SK-N-SH (cell line): ENCODE data around the gene ZP2. TPM values are rescaled to one million over a fixed set of nuclear protein-coding genes. Genes with fewer than 3 reads are reported as not detected.

Experiments
- CTCF ChIA-PET: fragments of 300-600, 350-600 bp; formaldehyde crosslinking; extraction: SDS; loops from one replicate; lab custom pipeline; 2021; lab: Yijun Ruan, JAX
- POLR2A ChIA-PET: fragments of 350-600 bp; sonication (Branson Sonifier 250); formaldehyde crosslinking; extraction: SDS; loops from one replicate; lab custom pipeline; 2020; ENCODE audit warnings: antibody characterized with exemption, inconsistent platforms; lab: Yijun Ruan, JAX
- DNase-seq: peaks from one replicate; pipeline ENCODE4 v3.0.0; 2012
- H2AFZ ChIP-seq: fragments of 200-600 bp; sonication (generic); 2 replicates; pipeline ENCODE4 v1.8.1; 2016; ENCODE audit warnings: antibody characterized with exemption, mild to moderate bottlenecking, low read depth
- H3F3A ChIP-seq: fragments of 200-600 bp; sonication (generic); replicated peaks from 2 replicates; pipeline ENCODE3; 2016; ENCODE audit warnings: antibody characterized with exemption, mild to moderate bottlenecking; ENCODE audit not compliant: insufficient read depth
- H3K27ac ChIP-seq, 2 experiments: fragments of 200-500 bp in 1 of 2; fragments of 200-600 bp in 1 of 2; sonication (Bioruptor generic) in 1 of 2; sonication (generic), shearing (Covaris generic) in 1 of 2; 2 replicates each; pipeline versions ENCODE4 v1.5.1 to v1.6.1; 2014 to 2016; ENCODE audit warnings: low read depth in 2 of 2, inconsistent platforms in 1 of 2, low read length in 1 of 2, mild to moderate bottlenecking in 1 of 2, mixed read lengths in 1 of 2
- H3K27me3 ChIP-seq: fragments of 200-600 bp; sonication (generic), shearing (Covaris generic); 2 replicates; pipeline ENCODE4 v1.6.1; 2016; ENCODE audit warnings: mixed run types; ENCODE audit not compliant: insufficient read depth
- H3K36me3 ChIP-seq, 2 experiments: fragments of 200-500 bp in 1 of 2; fragments of 200-600 bp in 1 of 2; sonication (Bioruptor generic) in 1 of 2; sonication (generic) in 1 of 2; replicated peaks in 1 of 2; 2 replicates each; pipeline versions ENCODE3 to v1.5.1; 2014 to 2016; ENCODE audit warnings: low read length in 1 of 2, mild to moderate bottlenecking in 1 of 2; ENCODE audit not compliant: insufficient read depth in 2 of 2, control insufficient read depth in 1 of 2
- H3K4me1 ChIP-seq, 2 experiments: fragments of 200-500 bp in 1 of 2; fragments of 200-600 bp in 1 of 2; sonication (Bioruptor generic) in 1 of 2; sonication (generic), shearing (Covaris generic) in 1 of 2; 2 replicates each; pipeline versions ENCODE4 v1.5.1 to v1.6.1; 2014 to 2016; ENCODE audit warnings: low read depth in 1 of 2, low read length in 1 of 2, mixed run types in 1 of 2; ENCODE audit not compliant: insufficient read depth in 2 of 2, control insufficient read depth in 1 of 2
- H3K4me2 ChIP-seq: fragments of 200-600 bp; sonication (generic), shearing (Covaris generic); 2 replicates; pipeline ENCODE4 v1.6.1; 2017; ENCODE audit warnings: mixed run types
- H3K4me3 ChIP-seq, 2 experiments: fragments of 200-500 bp in 1 of 2; fragments of 200-600 bp in 1 of 2; sonication (Bioruptor generic) in 1 of 2; sonication (generic), shearing (Covaris generic) in 1 of 2; 2 replicates each; pipeline versions ENCODE4 v1.5.1 to v1.8.1; 2014 to 2016; ENCODE audit warnings: low read depth in 2 of 2, inconsistent platforms in 1 of 2, low read length in 1 of 2, mild to moderate bottlenecking in 1 of 2, mixed read lengths in 1 of 2, moderate library complexity in 1 of 2
- H3K79me2 ChIP-seq: fragments of 200-600 bp; sonication (generic); 2 replicates; pipeline ENCODE4 v1.8.1; 2017; ENCODE audit warnings: mild to moderate bottlenecking; ENCODE audit not compliant: insufficient read depth
- H3K9ac ChIP-seq: fragments of 200-600 bp; sonication (generic); 2 replicates; pipeline ENCODE4 v1.6.1; 2017; ENCODE audit warnings: mixed run types
- H3K9me2 ChIP-seq: fragments of 200-600 bp; sonication (generic); 2 replicates; pipeline ENCODE4 v1.6.1; 2017; ENCODE audit warnings: mixed run types
- H3K9me3 ChIP-seq: fragments of 200-600 bp; sonication (generic); 2 replicates; pipeline ENCODE4 v1.6.1; 2017; ENCODE audit warnings: mixed run types, mild to moderate bottlenecking, moderate library complexity
- H4K20me1 ChIP-seq: fragments of 200-600 bp; sonication (generic); 2 replicates; pipeline ENCODE4 v1.6.1; 2017; ENCODE audit warnings: mild to moderate bottlenecking, mixed run types; ENCODE audit not compliant: insufficient read depth
- CHD2 ChIP-seq: fragments of 150-350 bp; IDR thresholded peaks from 2 replicates; pipeline ENCODE4 v1.6.1; 2018; ENCODE audit warnings: low read length; ENCODE audit not compliant: partially characterized antibody
- CTCF ChIP-seq: fragments of 200-600 bp; sonication (generic); IDR thresholded peaks from 2 replicates; pipeline ENCODE4 v1.6.1; 2017; ENCODE audit warnings: antibody characterized with exemption, mild to moderate bottlenecking, moderate library complexity
- EP300 ChIP-seq, 2 experiments: IDR thresholded peaks; 2 replicates each; pipeline versions ENCODE4 v1.4.0 to v1.6.1; 2012; ENCODE audit warnings: borderline replicate concordance in 1 of 2, low read depth in 1 of 2, low read length in 1 of 2
- EZH2phosphoT487 ChIP-seq: fragments of 200-600 bp; sonication (generic); IDR thresholded peaks from 2 replicates; pipeline ENCODE4 v1.6.1; 2017; ENCODE audit warnings: low read depth, mixed run types, mild to moderate bottlenecking, antibody characterized with exemption, moderate library complexity, borderline replicate concordance
- FOSL2 ChIP-seq: IDR thresholded peaks from 2 replicates; pipeline ENCODE4 v1.4.0; 2012; ENCODE audit warnings: low read depth, mild to moderate bottlenecking, moderate library complexity, borderline replicate concordance
- FOXJ3 ChIP-seq: sonication (generic); formaldehyde crosslinking; IDR thresholded peaks from 2 replicates; pipeline ENCODE4 v1.5.1; 2020; ENCODE audit warnings: mild to moderate bottlenecking, missing genetic modification reagents
- GATA2 ChIP-seq: sonication (generic); formaldehyde crosslinking; IDR thresholded peaks from 2 replicates; pipeline ENCODE4 v1.5.0; 2020; ENCODE audit warnings: mild to moderate bottlenecking, missing genetic modification reagents
- IRF3 ChIP-seq: fragments of 150-350 bp; IDR thresholded peaks from 2 replicates; pipeline ENCODE4 v1.6.1; 2016; ENCODE audit warnings: mild to moderate bottlenecking, low read depth, low read length
- JUND ChIP-seq: IDR thresholded peaks from 2 replicates; pipeline ENCODE4 v1.4.0; 2012
- MAX ChIP-seq: IDR thresholded peaks from 2 replicates; pipeline ENCODE4 v1.4.0; 2012; ENCODE audit warnings: low read depth
- NFIC ChIP-seq: IDR thresholded peaks from 2 replicates; pipeline ENCODE4 v1.4.0; 2012; ENCODE audit warnings: borderline replicate concordance
- NRF1 ChIP-seq: IDR thresholded peaks from 2 replicates; pipeline ENCODE4 v1.6.1; 2012; ENCODE audit warnings: low read depth, mild to moderate bottlenecking, low read length
- REST ChIP-seq: IDR thresholded peaks from 2 replicates; pipeline ENCODE4 v1.6.1; 2012; ENCODE audit warnings: mild to moderate bottlenecking, low read depth, low read length, moderate library complexity
- RFX5 ChIP-seq: IDR thresholded peaks from 2 replicates; pipeline ENCODE4 v1.6.1; 2012; ENCODE audit warnings: mild to moderate bottlenecking, improper control_type of control experiment, low read length
- SIN3A ChIP-seq: IDR thresholded peaks from 2 replicates; pipeline ENCODE4 v1.6.1; 2012; ENCODE audit warnings: low read depth, mild to moderate bottlenecking, low read length, moderate library complexity, borderline replicate concordance
- TCF12 ChIP-seq: IDR thresholded peaks from 2 replicates; pipeline ENCODE4 v1.4.0; 2012
- TEAD4 ChIP-seq: IDR thresholded peaks from 2 replicates; pipeline ENCODE4 v1.4.0; 2012; ENCODE audit warnings: mild to moderate bottlenecking, borderline replicate concordance; ENCODE audit not compliant: insufficient read depth
- WGBS: methylation state at CpG from one replicate; pipeline ENCODE4 v1.1.6; 2017; ENCODE audit warnings: low lambda C conversion rate; 5-methylcytosine and 5-hydroxymethylcytosine counted together
- polyA plus RNA-seq, 3 experiments: library from polyadenylated mRNA; depleted of rRNA; stranded (reverse); fragments of >200 nt; gene quantifications; 2 replicates each; pipeline ENCODE4 v1.2.3, GENCODE V29; 2012
- TF ChIP-seq, protein P1 (sequence below): fragments of 150-350 bp; IDR thresholded peaks from 2 replicates; pipeline ENCODE4 v1.6.1; 2017; ENCODE audit warnings: antibody characterized with exemption, low read length, low read depth, borderline replicate concordance
- TF ChIP-seq, protein P2 (sequence below): IDR thresholded peaks from 2 replicates; pipeline ENCODE4; 2012
- TF ChIP-seq, protein P3 (sequence below): IDR thresholded peaks from 2 replicates; pipeline ENCODE4 v1.4.0; 2012; ENCODE audit warnings: low read depth, borderline replicate concordance

The ZP2 gene
- polyA plus RNA-seq, 1 of the 3 experiments (the other 2 are of a cell fraction) = not detected

DNA sequence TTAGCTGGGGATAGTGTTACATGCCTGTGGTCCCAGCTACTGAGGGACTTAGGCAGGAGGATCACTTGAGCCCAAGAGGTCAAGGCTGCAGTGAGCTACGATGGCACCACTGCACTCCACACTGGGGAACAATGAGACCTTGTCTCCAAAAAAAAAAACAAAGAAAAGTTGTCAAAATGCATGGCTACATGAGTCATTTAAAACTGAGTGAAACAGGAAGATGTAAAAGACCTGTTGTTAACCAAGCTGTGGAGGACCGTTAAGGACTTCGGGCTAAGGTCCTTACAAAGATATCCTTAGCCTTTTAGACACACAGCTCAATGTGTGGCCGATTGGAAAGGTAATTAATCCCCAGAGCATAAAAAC lies 25.1 kb downstream of the ZP2 start:
- 77% methylated on average over 4 of the region's 4 CpGs for WGBS
- no peaks in the 10 kb centered on the region for H3K27me3 ChIP-seq
- no peaks in the 10 kb centered on the region for H4K20me1 ChIP-seq
- H3K4me1 ChIP-seq = no peaks in the 10 kb centered on the region; a peak in 1 of 4 replicates
- H3K9me2 ChIP-seq = no peaks in the 10 kb centered on the region
- no peak overlapping the region for H2AFZ ChIP-seq
- DNase-seq = no peak
- H3K79me2 ChIP-seq = no peaks in the 10 kb centered on the region
- H3K9ac ChIP-seq = no peak overlapping the region
- H3F3A ChIP-seq = no peaks in the 10 kb centered on the region
- peaks cover 4 to 6% of the 10 kb centered on the region in 2 experiments for H3K36me3 ChIP-seq
- H3K4me3 ChIP-seq = no peak overlapping the region
- ChIA-PET CTCF (interaction anchor here (0.7 to 10.5 kb wide), 5 partner anchors 9 to 114 kb away, joined by 3 to 169 read pairs (median 6); partner anchors contain the start of gene CRYM), POLR2A (no interaction called here)
- no peak overlapping the region for H3K27ac ChIP-seq
- no peaks in the 10 kb centered on the region for H3K9me3 ChIP-seq
- H3K4me2 ChIP-seq = no peak overlapping the region
- no peak for TF ChIP-seq IRF3
- no peak for TF ChIP-seq RFX5
- no peak for TF ChIP-seq EP300 (IDR thresholded peaks at IDR 0.05; ENCODE audit: borderline replicate concordance in 1 of 2, low read depth in 1 of 2, low read length in 1 of 2)
- TF ChIP-seq, protein P1, sequence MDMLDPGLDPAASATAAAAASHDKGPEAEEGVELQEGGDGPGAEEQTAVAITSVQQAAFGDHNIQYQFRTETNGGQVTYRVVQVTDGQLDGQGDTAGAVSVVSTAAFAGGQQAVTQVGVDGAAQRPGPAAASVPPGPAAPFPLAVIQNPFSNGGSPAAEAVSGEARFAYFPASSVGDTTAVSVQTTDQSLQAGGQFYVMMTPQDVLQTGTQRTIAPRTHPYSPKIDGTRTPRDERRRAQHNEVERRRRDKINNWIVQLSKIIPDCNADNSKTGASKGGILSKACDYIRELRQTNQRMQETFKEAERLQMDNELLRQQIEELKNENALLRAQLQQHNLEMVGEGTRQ = no peak
- no peak for TF ChIP-seq SIN3A
- no peak for TF ChIP-seq REST
- no peak for TF ChIP-seq EZH2phosphoT487
- no peak for TF ChIP-seq NRF1
- no peak for TF ChIP-seq TCF12
- TF ChIP-seq TEAD4 = no peak
- TF ChIP-seq, protein P2, sequence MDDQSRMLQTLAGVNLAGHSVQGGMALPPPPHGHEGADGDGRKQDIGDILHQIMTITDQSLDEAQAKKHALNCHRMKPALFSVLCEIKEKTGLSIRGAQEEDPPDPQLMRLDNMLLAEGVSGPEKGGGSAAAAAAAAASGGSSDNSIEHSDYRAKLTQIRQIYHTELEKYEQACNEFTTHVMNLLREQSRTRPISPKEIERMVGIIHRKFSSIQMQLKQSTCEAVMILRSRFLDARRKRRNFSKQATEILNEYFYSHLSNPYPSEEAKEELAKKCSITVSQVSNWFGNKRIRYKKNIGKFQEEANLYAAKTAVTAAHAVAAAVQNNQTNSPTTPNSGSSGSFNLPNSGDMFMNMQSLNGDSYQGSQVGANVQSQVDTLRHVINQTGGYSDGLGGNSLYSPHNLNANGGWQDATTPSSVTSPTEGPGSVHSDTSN = no peak
- TF ChIP-seq GATA2 (CRISPR knock-in tag) = no peak
- no peak for TF ChIP-seq CHD2
- TF ChIP-seq FOSL2 = no peak
- no peak for TF ChIP-seq CTCF
- TF ChIP-seq NFIC = no peak
- TF ChIP-seq, protein P3, sequence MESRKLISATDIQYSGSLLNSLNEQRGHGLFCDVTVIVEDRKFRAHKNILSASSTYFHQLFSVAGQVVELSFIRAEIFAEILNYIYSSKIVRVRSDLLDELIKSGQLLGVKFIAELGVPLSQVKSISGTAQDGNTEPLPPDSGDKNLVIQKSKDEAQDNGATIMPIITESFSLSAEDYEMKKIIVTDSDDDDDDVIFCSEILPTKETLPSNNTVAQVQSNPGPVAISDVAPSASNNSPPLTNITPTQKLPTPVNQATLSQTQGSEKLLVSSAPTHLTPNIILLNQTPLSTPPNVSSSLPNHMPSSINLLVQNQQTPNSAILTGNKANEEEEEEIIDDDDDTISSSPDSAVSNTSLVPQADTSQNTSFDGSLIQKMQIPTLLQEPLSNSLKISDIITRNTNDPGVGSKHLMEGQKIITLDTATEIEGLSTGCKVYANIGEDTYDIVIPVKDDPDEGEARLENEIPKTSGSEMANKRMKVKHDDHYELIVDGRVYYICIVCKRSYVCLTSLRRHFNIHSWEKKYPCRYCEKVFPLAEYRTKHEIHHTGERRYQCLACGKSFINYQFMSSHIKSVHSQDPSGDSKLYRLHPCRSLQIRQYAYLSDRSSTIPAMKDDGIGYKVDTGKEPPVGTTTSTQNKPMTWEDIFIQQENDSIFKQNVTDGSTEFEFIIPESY = no peak
- TF ChIP-seq MAX = no peak
- TF ChIP-seq FOXJ3 (CRISPR knock-in tag) = no peak
- no peak for TF ChIP-seq JUND
